DOHH2 (cell line): ENCODE data around the gene NSUN6.

Experiments used
- H3F3A ChIP-seq: fragments of 200-600 bp; sonication (generic), shearing (Covaris generic); 2 replicates; pipeline ENCODE4 v1.6.0; 2016; ENCODE audit warnings: antibody characterized with exemption, mild to moderate bottlenecking; ENCODE audit not compliant: control insufficient read depth, insufficient read depth
- H3K27ac ChIP-seq: fragments of 200-600 bp; sonication (generic); 2 replicates; pipeline ENCODE4 v1.5.1; 2014; ENCODE audit warnings: low read depth, mild to moderate bottlenecking, low read length, moderate library complexity
- H3K27me3 ChIP-seq: fragments of 200-600 bp; sonication (generic); 2 replicates; pipeline ENCODE4 v1.6.1; 2014; ENCODE audit warnings: mild to moderate bottlenecking, low read length, mixed read lengths; ENCODE audit not compliant: control insufficient read depth
- H3K36me3 ChIP-seq: fragments of 200-600 bp; sonication (generic); 2 replicates; pipeline ENCODE4 v1.6.1; 2014; ENCODE audit warnings: mild to moderate bottlenecking, low read length, moderate library complexity, mixed read lengths; ENCODE audit not compliant: control insufficient read depth
- H3K4me1 ChIP-seq: fragments of 200-600 bp; sonication (generic); 2 replicates; pipeline ENCODE4 v1.6.1; 2014; ENCODE audit warnings: mild to moderate bottlenecking, low read length, mixed read lengths; ENCODE audit not compliant: control insufficient read depth
- H3K4me2 ChIP-seq: fragments of 200-600 bp; sonication (generic); 2 replicates; pipeline ENCODE4 v1.6.0; 2014; ENCODE audit warnings: mild to moderate bottlenecking, low read length, moderate library complexity
- H3K4me3 ChIP-seq: fragments of 200-600 bp; sonication (generic); 2 replicates; pipeline ENCODE4 v1.5.1; 2014; ENCODE audit warnings: mild to moderate bottlenecking, low read length, mixed read lengths
- H3K79me2 ChIP-seq: fragments of 200-600 bp; sonication (generic); 2 replicates; pipeline ENCODE4 v1.6.1; 2014; ENCODE audit warnings: mild to moderate bottlenecking, low read length, mixed read lengths; ENCODE audit not compliant: control insufficient read depth
- H3K9me2 ChIP-seq: fragments of 200-600 bp; sonication (generic); replicated peaks from 2 replicates; pipeline ENCODE4 v1.6.1; 2014; ENCODE audit warnings: mild to moderate bottlenecking, low read length, mixed read lengths; ENCODE audit not compliant: control insufficient read depth
- H3K9me3 ChIP-seq: fragments of 200-600 bp; sonication (generic); 2 replicates; pipeline ENCODE4 v1.6.1; 2014; ENCODE audit warnings: antibody characterized with exemption, low read length, mixed read lengths; ENCODE audit not compliant: control insufficient read depth, insufficient read depth
- H4K20me1 ChIP-seq: fragments of 200-600 bp; sonication (generic); 2 replicates; pipeline ENCODE4 v1.6.0; 2014; ENCODE audit warnings: low read depth, mild to moderate bottlenecking, antibody characterized with exemption, low read length, moderate library complexity; ENCODE audit not compliant: control insufficient read depth, insufficient read depth
- CTCF ChIP-seq: fragments of 200-600 bp; sonication (generic); IDR thresholded peaks from one replicate; pipeline ENCODE4 v1.5.1; 2014; ENCODE audit warnings: antibody characterized with exemption, mild to moderate bottlenecking, low read depth, low read length; ENCODE audit not compliant: poor library complexity, severe bottlenecking
- EZH2phosphoT487 ChIP-seq: fragments of 200-600 bp; sonication (generic); IDR thresholded peaks from 2 replicates; pipeline ENCODE4 v1.6.1; 2017; ENCODE audit warnings: borderline replicate concordance, mild to moderate bottlenecking, antibody characterized with exemption, low read length, moderate library complexity, mixed read lengths

The NSUN6 gene

GRCh38 chr10:18659819-18660535 lies 8.6 kb upstream of the NSUN6 start:
- peaks cover 15% of the 10 kb centered on the region for H3K36me3 ChIP-seq
- peaks cover 25% of the 10 kb centered on the region for H3K4me1 ChIP-seq
- TF ChIP-seq CTCF, result no peak
- TF ChIP-seq EZH2phosphoT487, result no peak
- H3K27ac ChIP-seq, result peak overlapping the region; percentile 83
- no peaks in the 10 kb centered on the region for H3K9me3 ChIP-seq
- H3F3A ChIP-seq, result no peaks in the 10 kb centered on the region
- peak overlapping the region; percentile 65 for H3K4me2 ChIP-seq
- H3K27me3 ChIP-seq, result no peaks in the 10 kb centered on the region
- no peaks in the 10 kb centered on the region for H3K9me2 ChIP-seq
- peaks cover 9% of the 10 kb centered on the region; the same call in 1 of the 2 replicates for H4K20me1 ChIP-seq
- H3K79me2 ChIP-seq, result peaks cover 75% of the 10 kb centered on the region
- peak overlapping the region; percentile 82 for H3K4me3 ChIP-seq

- peak within 1 kb of the TSS; percentile 76 for H3K4me2 ChIP-seq
- no peaks in the 10 kb centered on the region for H3K9me2 ChIP-seq
- no peaks in the 10 kb centered on the region for H3F3A ChIP-seq
- no peaks in the 10 kb centered on the region for H3K27me3 ChIP-seq
- H3K27ac ChIP-seq, result peak within 1 kb of the TSS; percentile 83
- H3K4me3 ChIP-seq, result peak within 1 kb of the TSS; percentile 82
- TF ChIP-seq EZH2phosphoT487 (no peak), CTCF (no peak)
- H3K36me3 ChIP-seq, result peaks cover 13% of the 10 kb centered on the region; the same call in 1 of the 2 replicates
- peaks cover 68% of the 10 kb centered on the region for H3K79me2 ChIP-seq
- H3K4me1 ChIP-seq, result peaks cover 25% of the 10 kb centered on the region
- H3K9me3 ChIP-seq, result no peaks in the 10 kb centered on the region
- H4K20me1 ChIP-seq, result peaks cover 9% of the 10 kb centered on the region; the same call in 1 of the 2 replicates
These were observed 7.9 kb upstream of the NSUN6 start, which contains the start of gene ARL5B for GRCh38 chr10:18659125-18659818. ARL5B (plus strand) TSS chr10:18659431; CDS start chr10:18659638, 207 bp downstream.

GRCh38 chr10:18658271-18659124 lies 7.1 kb upstream of the NSUN6 start:
- TF ChIP-seq EZH2phosphoT487, result no peak
- no peak for TF ChIP-seq CTCF
- peaks cover 60% of the 10 kb centered on the region for H3K79me2 ChIP-seq

More at GRCh38 chr10:18658271-18659124, 7.1 kb upstream of the NSUN6 start:
- peaks cover 16% of the 10 kb centered on the region; the same call in 1 of the 2 replicates for H3K36me3 ChIP-seq
- H3K4me2 ChIP-seq, result peak overlapping the region; percentile 76
- H4K20me1 ChIP-seq, result peaks cover 9% of the 10 kb centered on the region; the same call in 1 of the 2 replicates
- no peaks in the 10 kb centered on the region for H3K9me2 ChIP-seq
- no peaks in the 10 kb centered on the region for H3K27me3 ChIP-seq
- H3K9me3 ChIP-seq, result no peaks in the 10 kb centered on the region
- H3F3A ChIP-seq, result no peaks in the 10 kb centered on the region
- H3K4me3 ChIP-seq, result peak overlapping the region; percentile 82
- peaks cover 25% of the 10 kb centered on the region for H3K4me1 ChIP-seq
- peak overlapping the region; percentile 83 for H3K27ac ChIP-seq
